Erythroblast (primary cell): ENCODE results near the gene FAS.

Experiments used
- DNase-seq, 2 experiments: peaks; one replicate each; lab custom pipeline; 2025; lab: John Stamatoyannopoulos, UW
- GATA1 ChIP-seq: IDR thresholded peaks from 2 replicates; pipeline ENCODE4 v1.6.1; 2011; ENCODE audit warnings: low read depth, mild to moderate bottlenecking, control low read depth, low read length, moderate library complexity
- POLR2A ChIP-seq: IDR thresholded peaks from 2 replicates; pipeline ENCODE4 v1.6.1; 2011; ENCODE audit warnings: mild to moderate bottlenecking, low read length

The FAS gene

GRCh38 chr10:89022734-89023133 is 32.1 kb downstream of the FAS start:
- DNase-seq, result no peak
- TF ChIP-seq POLR2A, result no peak

- no peak for DNase-seq
- TF ChIP-seq GATA1 (no peak), POLR2A (no peak)
Observed at GRCh38 chr10:89025453-89025852, 34.9 kb downstream of the FAS start.

- no peak for DNase-seq
- TF ChIP-seq GATA1 (no peak), POLR2A (no peak)
Observed at GRCh38 chr10:89029181-89029580, 38.6 kb downstream of the FAS start.

GRCh38 chr10:89029785-89030437 is 39.3 kb downstream of the FAS start:
- TF ChIP-seq POLR2A (no peak), GATA1 (no peak)
- DNase-seq, result peak; percentile 63 to 80

GRCh38 chr10:89030791-89031190 is 40.2 kb downstream of the FAS start:
- no peak for DNase-seq
- no peak for TF ChIP-seq GATA1
- no peak for TF ChIP-seq POLR2A

- TF ChIP-seq POLR2A, result no peak
- TF ChIP-seq GATA1, result no peak
- DNase-seq, result no peak
Observed at GRCh38 chr10:89032141-89032891, 41.7 kb downstream of the FAS start.

- DNase-seq, result no peak
- no peak for TF ChIP-seq POLR2A
- TF ChIP-seq GATA1, result no peak
Observed at GRCh38 chr10:89035461-89035860, 44.9 kb downstream of the FAS start.

- DNase-seq, result no peak
- TF ChIP-seq GATA1, result no peak
Observed at GRCh38 chr10:89037096-89037495, 46.5 kb downstream of the FAS start.

GRCh38 chr10:89042562-89042961 is 52.0 kb downstream of the FAS start:
- no peak for DNase-seq
- TF ChIP-seq POLR2A (no peak), GATA1 (no peak)

- DNase-seq, result no peak
Observed at GRCh38 chr10:89043052-89043451, 52.5 kb downstream of the FAS start.

GRCh38 chr10:89047397-89047796 is 56.8 kb downstream of the FAS start:
- TF ChIP-seq POLR2A (no peak), GATA1 (no peak)
- DNase-seq, result no peak

More at GRCh38 chr10:89043052-89043451, 52.5 kb downstream of the FAS start:
- TF ChIP-seq POLR2A (no peak), GATA1 (no peak)

GRCh38 chr10:89051593-89051992 is 61.0 kb downstream of the FAS start:
- no peak for TF ChIP-seq POLR2A
- TF ChIP-seq GATA1, result no peak
- DNase-seq, result no peak

- TF ChIP-seq POLR2A, result no peak
- no peak for DNase-seq
Observed at GRCh38 chr10:89053555-89053954, 63.0 kb downstream of the FAS start.

GRCh38 chr10:89055159-89055558 is 64.6 kb downstream of the FAS start:
- no peak for DNase-seq
- TF ChIP-seq GATA1 (no peak), POLR2A (no peak)

GRCh38 chr10:89062861-89063260 is 72.3 kb downstream of the FAS start:
- DNase-seq, result no peak
- TF ChIP-seq GATA1, result no peak
- no peak for TF ChIP-seq POLR2A
